Subcutaneous adipose tissue (tissue), 4 donors: ENCODE results near the gene EPSTI1. TPM values are rescaled to one million over a fixed set of nuclear protein-coding genes. Genes with fewer than 3 reads are reported as not detected.

ENCODE experiments used
- total RNA-seq, 4 donors: library from RNA; depleted of rRNA; stranded (reverse); fragments of >200 nt; gene quantifications; one replicate each; pipeline ENCODE4 v1.1.0, GENCODE V29; 2016
- TF ChIP-seq, protein P1 (sequence below): fragments of 450-650 bp; IDR thresholded peaks from one replicate; pipeline ENCODE4 v1.5.1; 2016; ENCODE audit warnings: low read depth, mild to moderate bottlenecking, control low read depth, antibody characterized with exemption, moderate library complexity

Gene EPSTI1
- total RNA-seq, 4 donors from 2014 or later = 4.4 to 18.5 (median 12.0) TPM

DNA sequence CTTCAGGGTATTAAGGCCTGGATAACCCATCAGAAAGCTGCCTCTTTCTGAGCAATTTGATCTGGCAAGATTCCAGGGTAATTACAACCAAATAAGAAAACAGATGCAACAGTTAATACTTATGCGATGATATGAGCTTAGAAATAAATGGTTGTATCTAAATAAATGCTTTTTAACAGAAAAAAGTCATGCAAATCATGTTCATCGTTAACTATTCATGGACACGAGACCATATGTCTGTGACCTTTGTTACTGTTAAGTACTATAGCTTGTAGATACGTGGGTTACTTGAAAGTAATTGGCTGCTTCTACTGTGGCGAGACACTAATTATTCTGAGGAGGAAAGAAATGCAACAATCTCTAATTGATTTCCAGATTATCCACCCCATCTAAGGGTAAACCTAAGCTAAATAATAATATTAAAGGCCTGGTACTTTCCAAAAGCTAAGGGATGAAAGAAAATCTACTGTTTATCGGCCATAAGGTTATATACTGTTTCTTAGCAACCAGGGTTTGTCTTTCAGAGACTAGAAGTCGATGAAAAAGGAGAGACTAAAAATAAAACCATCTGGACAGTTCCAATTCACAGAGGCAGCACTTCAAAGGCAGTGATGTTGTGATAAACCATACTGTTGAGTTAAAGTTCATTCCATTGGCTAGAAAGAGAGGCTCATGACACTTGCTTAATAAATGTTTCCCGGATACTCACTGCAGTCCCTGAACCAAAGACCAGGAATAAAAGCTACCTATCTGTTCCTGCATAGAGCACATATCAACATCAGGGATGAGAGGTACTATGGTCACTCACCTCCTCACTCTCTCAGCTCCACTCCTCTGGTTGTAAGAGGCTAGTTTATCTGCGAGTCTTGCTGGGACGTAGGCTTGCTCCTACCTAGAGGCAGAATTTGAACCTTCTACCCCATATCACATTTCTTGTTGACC is 1.5 kb downstream of the EPSTI1 start:
- TF ChIP-seq, protein P1, sequence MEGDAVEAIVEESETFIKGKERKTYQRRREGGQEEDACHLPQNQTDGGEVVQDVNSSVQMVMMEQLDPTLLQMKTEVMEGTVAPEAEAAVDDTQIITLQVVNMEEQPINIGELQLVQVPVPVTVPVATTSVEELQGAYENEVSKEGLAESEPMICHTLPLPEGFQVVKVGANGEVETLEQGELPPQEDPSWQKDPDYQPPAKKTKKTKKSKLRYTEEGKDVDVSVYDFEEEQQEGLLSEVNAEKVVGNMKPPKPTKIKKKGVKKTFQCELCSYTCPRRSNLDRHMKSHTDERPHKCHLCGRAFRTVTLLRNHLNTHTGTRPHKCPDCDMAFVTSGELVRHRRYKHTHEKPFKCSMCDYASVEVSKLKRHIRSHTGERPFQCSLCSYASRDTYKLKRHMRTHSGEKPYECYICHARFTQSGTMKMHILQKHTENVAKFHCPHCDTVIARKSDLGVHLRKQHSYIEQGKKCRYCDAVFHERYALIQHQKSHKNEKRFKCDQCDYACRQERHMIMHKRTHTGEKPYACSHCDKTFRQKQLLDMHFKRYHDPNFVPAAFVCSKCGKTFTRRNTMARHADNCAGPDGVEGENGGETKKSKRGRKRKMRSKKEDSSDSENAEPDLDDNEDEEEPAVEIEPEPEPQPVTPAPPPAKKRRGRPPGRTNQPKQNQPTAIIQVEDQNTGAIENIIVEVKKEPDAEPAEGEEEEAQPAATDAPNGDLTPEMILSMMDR = no peak

DNA sequence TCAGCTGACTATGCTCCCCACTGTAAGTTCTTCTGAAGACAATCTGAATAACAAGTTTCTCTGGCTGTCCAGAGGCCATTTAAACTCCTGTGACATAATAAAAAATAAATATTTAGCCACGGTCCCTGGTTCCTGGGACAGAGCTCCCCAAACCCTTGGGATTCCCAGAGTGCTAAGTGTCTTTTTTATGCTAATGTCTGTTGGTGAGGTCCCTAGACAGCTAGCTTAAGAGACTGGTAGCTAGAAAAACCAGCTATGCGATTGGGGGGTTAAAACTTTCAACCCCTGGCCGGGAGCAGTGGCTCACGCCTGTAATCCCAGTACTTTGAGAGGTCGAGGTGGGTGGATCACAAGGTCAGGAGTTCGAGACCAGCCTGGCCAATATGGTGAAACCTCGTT is 5.9 kb downstream of the EPSTI1 start:
- TF ChIP-seq, protein P1 = no peak

DNA sequence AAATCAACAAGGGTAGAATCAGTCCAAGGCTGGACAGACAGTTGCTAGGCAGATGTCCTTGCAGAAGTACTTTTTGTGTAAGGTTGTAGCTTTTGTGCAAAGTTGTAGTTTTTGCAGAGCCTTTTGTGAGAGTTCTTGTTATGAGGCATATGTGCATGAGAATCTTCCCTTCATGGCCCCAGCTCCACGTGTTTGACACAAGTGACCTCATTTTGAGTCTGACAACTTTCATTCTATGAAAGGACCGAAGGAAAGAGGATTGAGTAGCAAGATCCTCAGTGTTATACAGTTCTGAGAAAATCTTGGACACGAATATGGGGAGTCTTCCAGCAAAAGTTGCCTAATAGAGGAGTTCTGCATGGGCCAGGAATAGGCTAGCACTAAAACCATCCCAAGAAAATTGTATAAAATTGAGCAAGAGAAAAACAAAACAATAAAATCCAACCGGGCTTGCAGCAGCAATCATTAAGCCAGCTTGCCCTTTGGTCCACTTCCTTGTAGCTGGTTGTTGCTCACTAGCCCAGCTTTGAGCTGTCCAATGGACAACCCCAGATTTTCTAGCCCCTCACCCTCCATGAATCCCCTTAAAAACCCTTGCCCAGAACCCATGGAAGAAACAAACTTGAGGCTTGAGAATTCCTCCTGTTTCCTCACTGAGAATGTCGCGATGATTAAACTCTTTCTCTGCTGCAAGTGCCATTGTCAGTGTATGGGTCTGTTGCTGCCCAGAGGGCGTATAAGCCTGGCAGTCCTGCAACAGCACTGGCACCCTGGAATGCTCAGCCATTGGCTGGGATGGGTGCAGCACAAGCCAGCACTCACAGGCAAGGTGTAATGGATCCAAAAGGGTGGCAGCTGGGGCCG is 6.5 kb downstream of the EPSTI1 start:
- TF ChIP-seq, protein P1 = no peak

DNA sequence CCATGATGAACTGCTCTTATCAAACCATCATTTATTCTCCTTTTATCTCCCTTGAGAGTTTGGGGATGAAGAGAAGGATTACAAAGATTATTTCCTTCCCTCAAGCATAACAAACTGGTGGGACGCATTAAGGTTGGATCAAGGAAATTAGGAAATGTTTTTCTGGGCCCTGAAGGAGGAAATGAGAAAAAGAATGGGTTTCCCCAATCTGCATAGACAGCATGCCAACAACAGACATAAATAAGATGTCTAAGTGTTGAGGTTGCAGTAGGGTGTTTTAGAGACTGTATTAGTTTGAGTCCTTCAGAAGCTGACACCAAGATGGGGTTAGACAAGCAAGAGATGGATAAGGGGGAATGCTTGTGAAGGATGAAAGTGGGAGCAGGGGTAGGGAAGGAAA is 7.3 kb downstream of the EPSTI1 start:
- TF ChIP-seq, protein P1 = no peak

DNA sequence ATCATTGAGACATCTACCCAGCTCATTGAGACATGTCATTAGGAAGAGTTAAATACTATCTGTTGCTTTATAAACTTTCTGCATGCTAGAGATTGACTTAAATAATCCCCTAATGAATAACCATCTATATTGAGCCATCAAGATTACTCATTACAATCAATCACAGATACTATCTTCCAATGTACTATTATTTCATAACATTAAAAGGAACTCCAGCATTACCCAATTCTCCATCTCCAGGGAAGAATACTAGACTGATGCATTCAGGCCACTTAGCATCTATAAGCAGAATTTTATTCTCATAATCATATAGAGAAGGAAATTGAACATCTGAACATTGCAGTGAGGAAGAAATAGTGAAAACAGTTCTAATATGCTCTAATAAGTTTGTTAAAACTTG is 8.0 kb downstream of the EPSTI1 start:
- TF ChIP-seq, protein P1 = no peak

DNA sequence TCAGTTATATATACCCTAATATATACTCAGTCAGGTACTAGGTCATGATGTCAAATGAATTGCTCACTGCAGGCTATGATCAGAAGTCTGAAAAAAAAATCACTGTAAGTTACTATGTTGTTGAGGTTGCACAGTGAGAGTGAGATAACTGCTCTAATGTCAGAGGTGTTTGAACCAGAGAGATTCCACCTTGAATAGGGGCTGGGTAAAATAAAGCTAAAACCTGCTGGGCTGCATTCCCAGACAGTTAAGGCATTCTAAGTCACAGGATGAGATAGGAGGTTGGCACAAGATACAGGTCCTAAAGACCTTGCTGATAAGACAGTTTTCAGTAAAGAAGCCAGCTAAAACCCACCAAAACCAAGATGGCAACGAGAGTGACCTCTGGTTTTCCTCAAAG is 10.2 kb downstream of the EPSTI1 start:
- TF ChIP-seq, protein P1 = no peak

DNA sequence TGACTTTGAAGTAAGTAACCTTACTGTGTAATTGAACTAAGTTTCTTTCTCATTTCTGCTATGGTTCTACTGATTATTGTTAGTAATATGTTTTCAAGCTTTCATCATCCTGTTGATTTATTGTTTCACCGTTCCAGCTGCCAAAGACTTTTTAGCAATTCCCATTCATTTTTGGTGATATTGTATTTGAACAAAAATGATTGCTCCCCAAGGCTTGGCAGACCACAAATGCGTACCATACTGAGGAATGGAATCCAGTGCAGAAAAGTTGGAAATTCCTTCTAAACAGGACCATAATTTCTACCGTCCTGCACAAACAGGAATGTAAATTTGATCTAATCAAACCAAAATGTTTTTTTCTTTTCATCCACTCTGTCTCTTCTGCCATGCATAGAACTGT is 10.7 kb downstream of the EPSTI1 start:
- TF ChIP-seq, protein P1 = no peak
